Frontal cortex (tissue), 4 donors: ENCODE measurements around the gene CCT4. TPM values are rescaled to one million over a fixed set of nuclear protein-coding genes. Genes with fewer than 3 reads are reported as not detected.

Source experiments
- DNase-seq, 2 donors: peaks; one replicate each; pipeline ENCODE4 v3.0.0; 2012; ENCODE audit warnings: low spot score in 2 of 2
- FAIRE-seq: peaks from 2 replicates; lab custom pipeline; 2012; peaks lifted over from hg19 to GRCh38; lab: Jason Lieb, UNC
- small RNA-seq: library from RNA; depleted of rRNA; stranded (forward); fragments of <200 nt; gene quantifications from one replicate; pipeline ENCODE3, GENCODE V24; 2014
- total RNA-seq: library from RNA; depleted of rRNA; stranded (reverse); fragments of >200 nt; gene quantifications from one replicate; pipeline ENCODE4 v1.2.3, GENCODE V29; 2014
- donor health status: control.
- donor health status: control.
- donor health status: control.

The CCT4 gene
- total RNA-seq, 1 donor from 2014 or later = 223 TPM

DNA sequence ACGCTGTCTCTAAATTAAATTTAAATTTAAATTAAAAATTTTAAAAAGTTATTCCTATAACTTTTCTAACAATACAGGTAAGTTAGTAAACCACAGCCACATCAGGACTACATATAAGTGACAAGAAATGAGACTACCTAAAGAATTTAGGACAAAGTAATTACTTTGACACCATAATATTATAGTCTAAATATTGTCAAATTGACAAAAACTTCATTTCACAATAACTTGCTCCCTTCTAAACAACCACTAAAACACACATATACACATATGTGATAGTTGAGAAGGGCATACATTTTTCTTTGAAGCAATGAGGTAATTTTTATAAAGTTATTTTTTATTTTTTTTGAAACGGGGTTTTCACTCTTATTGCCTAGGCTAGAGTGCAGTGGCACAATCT, 66.2 kb downstream of the CCT4 start:
- DNase-seq = no peak
- FAIRE-seq = no peak

Small RNA genes within 50 kb of the gene (small RNA-seq; reads per million reads assigned to genes)
- not detected for gene RF00019

Other genes with a start within 250 kb of the CCT4 start
- gene FAM161A, start 34.6 kb downstream of the CCT4 start, total RNA-seq = 29.8 TPM
- gene COMMD1, start 17.0 kb upstream of the CCT4 start, total RNA-seq = 40.8 TPM